Central memory CD4-positive, alpha-beta T cell (primary cell): ENCODE results near the gene PLXNA2.

ENCODE experiments used
- DNase-seq: peaks from one replicate; pipeline ENCODE4 v3.0.0; 2022

The PLXNA2 gene

DNA sequence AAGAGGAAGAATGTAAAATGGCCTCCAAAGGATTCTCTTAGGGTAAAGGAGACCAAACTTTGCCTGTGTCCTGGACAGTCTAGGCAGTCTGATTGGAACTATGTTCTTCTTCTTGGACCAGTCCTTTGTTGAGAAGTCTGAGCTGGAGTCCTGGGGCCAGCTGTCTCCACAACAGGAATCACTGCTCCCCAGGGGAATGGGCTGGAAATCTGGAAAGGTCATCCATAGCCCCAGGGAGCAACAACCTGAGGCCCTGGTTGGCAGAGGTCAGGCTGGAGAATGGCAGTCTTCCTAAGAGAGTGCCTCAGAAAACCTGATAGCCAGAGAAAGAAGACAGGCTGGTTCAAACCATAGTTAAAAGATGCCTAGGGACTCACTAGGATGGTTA is 68.7 kb downstream of the PLXNA2 start:
- no peak for DNase-seq

DNA sequence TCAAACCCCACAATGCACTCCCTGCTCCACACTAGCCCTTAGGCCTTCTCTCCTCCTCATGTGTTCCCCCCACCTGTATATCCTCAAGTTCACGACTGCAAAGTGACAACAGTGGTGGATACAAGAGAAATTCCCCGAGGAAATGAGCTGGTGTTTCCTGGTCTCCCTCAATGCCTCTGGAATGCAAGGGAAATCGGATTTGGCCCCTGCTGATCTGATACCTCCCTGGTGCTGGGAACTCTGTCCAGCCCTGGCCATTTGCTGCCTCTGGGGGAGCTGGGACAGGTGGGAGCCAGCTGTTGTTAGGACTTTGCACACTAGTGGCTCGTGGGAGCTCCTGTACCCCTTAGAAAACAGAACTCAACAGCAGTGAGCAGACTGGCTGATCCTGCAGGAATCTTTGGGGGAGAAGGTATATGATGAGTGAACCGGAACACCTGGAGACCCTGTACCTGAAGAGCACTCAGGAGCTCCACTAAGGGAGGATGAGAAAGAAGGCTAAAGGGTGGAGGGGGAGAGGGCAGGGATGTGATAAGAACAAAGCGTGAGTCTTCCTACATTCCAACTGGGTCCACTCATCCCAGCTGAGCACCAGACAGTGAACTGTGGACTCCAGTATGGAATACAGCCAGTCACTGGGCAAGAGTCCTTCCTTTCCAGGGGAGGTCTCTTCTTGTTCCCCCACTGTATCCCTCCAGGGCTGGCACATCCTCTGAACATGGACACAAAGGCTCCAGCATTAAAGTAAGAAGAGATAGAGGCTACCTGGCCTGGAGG is 69.3 kb downstream of the PLXNA2 start:
- DNase-seq: no peak

DNA sequence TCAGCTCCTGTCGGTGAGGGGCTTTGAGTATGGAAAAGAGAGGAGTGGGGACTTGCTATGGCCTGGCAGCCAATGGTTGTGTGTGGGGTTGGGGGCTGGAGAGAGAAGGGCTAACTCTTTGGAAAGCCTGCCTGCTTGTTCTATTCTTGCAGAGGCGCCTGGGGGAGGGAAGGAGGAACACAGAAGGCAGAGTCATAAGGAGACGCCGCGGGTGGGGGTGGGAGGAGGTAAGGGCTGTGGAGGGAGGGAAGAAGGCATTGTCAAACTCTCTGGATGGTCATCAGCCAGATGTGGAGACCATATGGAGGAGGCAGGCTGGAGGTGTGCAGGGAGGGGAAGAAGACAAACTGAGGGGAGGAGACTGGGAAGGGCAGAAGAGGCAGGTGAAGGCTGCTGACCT is 70.0 kb downstream of the PLXNA2 start:
- no peak for DNase-seq

DNA sequence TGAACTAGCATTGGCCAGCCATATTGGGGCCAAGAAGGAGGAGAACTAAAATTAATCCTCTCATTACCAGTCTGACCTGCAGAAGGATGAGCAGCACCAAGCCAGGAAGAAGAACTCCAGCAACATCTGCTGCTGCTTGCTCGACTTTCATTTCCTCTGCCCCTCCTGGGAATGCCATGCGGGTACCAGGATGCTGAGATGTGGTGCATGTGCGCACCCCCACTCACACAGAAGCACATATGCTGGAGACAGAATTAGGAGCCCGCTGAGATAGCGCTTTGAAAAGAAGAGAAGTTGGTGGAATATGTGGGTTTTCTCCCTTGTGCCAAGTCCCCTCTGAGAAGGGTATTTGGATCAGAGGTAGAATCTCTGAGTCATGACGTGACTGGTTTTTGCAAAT is 70.4 kb downstream of the PLXNA2 start:
- no peak for DNase-seq

DNA sequence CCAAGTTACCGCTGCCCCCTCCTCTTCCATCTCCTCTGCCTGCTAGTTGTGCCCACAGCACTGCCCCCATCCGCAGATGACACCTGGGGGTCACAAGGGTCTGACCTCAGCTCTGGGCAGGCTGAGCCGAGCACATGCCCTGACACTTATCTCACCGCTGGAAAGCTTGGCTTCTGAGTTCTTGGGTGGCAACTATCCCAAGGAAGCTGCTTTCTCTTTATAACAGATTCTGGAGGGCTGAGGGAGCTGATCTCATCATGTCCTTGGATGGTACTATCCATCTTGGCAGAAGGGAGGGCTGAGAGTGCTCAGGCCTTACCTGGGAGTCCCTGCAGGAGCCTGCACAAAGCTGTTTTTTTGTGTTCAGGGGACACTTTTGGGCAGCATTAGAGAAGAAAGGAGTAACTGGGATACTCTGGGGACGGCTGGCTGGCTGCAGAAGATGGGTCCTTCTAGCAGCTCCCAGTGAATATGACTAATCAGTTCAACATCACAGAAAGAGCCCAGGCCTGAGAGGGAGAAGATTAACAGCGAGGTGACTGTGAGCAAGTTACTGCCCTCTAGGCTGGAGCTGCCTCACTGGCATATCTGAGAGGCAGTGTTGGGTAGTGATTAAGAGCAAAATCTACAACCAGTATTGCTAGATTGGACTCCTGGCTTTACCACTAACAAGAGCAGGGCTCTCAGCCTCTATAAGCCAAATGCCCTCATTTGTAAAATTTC is 71.6 kb downstream of the PLXNA2 start:
- DNase-seq: no peak

DNA sequence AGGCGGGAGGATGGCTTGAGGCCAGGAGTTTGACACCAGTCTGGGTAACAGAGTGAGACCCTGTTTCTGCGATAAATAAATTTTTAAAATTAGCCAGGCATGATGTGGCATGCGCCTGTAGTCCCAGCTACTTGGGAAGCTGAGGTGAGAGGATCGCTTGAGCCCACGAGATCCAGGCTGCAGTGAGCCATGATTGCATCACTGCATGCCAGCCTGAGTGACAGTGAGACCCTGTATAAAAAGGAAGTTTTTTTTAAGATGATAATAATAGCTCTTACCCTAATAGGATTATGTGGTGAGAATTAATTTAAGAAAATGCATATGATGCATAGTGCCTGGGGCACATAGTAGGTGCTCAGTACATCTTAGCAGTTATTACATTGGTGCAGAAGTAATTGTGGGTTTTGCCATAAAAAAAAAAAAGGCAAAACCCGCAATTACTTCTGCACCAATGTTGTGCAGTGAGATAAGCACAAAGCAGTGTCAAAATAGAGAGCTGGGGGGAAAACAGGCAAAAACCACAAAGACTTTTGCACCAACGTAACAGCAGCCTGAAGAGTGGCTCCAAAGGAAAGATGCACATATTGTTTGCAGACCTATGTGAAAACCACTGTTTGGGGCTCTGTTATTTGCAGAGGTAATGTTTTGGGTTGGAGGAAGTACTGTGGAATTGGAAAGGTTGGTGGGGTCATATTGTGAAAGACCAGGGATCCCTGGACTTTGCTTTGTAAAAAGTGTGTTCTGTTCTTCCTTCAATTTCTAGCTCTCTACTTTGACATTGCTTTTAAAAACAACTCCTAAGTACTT is 72.4 kb downstream of the PLXNA2 start:
- no peak for DNase-seq

DNA sequence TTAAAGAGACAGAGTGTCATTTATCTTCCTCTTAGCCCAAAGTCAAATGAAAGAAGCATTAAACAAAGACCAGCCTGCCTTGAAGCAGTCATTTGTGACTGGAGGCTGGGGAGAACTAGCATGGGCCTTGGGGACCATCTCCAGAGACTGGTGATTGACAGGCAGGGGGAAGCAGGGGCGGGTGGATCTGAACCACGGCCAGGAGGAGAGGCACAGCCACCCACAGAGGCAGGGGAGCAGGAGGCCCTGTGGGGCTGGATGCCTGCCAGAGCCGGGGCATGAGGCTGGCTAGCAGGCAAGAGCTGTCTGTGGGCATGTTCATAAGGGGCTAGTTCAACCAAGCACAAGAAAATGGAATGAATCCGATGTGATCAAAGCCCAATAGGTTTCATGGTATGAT is 73.9 kb downstream of the PLXNA2 start:
- no peak for DNase-seq

DNA sequence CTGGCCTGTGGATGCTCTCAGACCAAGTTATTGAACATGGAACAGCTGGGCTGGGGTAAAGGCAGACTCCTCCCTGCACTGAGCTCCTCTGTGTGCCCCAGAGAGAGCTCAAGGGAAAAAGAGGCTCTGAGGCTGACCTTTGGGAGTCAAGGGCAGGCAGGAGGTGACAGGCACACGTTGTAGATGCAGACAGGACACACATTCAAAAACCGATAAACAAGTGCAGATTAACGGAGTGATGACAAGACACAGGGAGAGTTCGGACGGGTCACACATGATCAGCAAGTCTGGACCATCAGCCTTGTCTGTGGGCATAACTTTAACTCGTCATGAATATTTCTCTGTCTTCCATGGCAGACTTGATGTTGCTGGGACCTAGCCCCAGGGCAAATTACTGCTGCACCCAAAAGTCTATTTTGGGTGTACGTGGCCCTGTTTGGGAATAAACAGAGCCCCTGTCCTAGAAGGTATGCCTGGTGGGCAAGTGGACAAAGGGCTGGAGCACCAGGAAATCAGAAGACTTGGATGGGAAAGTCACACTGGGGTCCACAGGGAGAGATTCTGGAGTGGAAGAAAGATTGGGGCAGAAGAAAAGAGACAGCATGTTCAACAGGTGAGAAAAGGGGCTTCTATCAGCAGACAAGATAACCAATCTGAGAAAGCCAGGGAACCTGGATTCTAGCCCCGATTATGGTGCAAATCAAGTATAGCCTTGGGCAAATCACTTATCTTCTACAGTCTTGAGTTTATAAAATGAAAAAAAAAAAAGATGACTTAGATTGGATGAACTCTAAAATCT is 74.9 kb downstream of the PLXNA2 start:
- no peak for DNase-seq

DNA sequence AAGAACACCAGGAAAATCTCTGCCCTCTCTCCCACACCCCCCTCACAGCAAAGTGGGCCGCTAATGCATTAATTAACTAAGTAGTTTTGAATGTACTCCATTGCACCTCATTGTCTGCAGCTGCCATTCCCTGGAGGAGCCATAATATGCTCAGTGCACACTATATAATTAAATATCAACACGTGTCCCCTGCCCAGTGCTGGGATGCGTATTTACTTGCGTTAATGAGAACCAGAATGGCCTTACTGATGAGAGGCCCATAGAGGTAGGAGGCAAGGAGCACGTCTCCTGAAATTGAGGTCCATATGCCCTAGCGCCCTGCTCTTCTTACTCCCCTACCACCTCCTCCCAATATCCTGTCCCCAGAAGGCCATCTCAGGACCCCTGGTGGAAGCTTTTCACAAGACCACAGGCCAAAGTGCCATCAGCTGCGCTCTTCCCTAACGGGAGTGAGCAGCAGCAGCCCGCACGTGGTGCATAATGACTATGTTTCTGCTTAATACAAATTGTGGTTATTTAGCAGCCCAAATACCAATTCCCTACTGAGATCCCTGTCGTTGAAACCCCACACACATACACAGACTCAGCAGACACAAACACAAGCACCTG is 76.8 kb downstream of the PLXNA2 start:
- no peak for DNase-seq

DNA sequence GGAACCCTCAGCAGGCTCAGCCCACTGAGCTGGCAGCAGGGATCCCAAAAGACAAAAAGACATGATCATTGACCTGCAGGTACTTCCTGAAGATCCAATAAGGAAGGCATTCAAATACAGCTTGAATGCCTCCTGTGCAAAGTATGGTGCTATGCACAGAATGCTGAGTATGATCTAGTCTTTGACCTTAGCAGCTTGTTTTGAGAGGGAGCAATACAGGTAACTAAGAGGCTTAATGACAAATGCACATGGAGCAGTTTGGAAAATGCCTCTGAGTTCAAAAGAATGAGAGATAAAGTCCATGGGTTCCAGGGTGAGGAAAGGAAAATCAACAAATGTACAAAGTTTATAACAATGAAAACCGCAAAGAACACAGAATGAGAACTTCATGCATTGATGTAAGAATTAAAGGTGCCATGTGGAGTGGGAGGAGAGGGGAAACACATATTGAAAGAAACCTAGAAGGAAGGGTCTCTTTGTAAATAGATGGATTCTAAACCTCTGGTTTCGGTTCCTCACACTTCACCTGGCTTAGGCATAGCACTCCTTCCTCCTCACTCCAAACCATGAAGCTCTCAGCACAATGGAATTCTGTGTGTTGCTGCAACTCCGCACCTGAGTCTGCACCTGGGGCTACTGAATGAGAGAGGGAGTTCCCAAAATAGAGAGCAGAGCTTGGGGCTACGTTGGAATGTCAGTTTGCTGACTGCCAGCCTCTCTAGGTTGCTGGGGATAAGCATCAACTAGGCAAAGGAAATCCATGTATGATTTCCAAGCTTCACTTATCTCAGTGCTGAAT is 77.6 kb downstream of the PLXNA2 start:
- DNase-seq: no peak

DNA sequence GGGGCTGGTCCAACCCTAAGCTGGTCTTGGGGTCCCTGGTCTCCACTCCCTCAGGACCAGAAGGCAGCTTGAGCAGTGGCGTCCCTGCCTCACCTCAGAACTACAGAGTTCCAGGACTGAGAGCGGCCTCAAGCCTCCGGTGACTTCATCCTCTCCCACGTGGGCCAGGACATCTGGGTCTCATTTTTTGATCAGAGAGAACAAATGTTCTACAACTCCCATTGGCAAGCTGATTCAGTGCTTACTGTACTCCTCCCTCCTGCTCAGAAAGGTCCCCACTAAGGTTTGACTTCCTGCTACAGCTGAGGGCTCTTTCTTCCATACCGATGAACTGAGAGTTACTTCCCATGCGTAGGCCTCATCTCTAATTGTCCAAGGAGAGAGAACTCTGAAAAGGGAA is 78.5 kb downstream of the PLXNA2 start:
- DNase-seq: no peak

DNA sequence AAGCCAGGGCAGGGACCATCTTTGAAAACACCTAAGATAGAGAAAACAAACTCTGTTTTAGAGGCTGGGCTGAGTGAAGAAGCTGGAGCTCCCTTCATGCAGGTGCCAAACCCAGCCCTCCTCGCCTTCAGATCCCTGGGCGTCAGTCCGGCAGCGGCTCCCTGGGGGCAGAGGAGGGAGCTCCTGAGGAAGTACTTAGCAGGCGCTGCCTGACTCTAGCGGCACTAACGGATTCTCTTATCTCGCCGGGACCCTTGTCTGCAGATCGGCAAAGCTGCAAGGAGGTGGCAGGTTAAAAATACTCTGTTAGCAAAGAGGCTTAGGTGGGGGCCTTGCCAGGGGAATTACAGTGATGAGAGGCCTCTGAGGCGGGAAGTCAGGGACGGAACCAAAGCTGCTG is 79.6 kb downstream of the PLXNA2 start:
- no peak for DNase-seq

DNA sequence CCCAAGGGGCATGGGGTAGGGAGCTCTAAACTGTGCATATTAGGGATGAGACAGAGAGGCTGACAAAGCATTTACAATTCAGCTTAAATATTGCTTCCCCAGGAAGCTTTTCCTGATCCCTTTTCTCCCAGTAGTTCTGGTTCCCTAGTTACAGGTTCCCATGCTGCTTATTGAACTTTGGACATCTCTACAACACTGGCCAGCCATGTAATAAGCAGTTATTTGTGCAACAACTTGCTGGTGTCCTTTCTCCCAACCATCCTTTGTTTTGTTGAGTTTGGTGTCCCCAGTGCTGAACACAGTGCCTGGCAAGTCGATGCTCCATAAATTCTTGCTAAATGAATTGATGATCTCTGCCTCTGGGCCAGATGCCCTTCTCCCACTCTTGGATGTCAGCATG is 80.6 kb downstream of the PLXNA2 start:
- no peak for DNase-seq

DNA sequence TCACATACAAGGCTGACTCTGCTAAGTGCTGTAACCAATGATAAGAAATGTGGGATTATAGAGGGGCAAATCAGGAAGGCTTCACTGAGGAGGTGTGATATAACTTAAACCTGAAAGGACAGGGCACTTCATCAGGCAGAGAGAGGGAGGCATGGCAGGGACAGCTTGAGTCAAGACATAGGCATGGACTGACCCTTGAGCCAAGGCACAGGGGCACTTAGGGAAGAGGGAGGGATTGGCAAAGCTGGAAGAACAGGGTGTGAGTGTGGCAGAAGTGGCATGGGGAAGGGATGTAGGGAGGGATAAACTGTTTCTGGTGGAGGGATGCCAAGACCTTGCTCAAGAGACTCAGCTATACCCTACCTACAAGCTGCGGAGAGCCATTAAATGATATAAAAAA is 81.3 kb downstream of the PLXNA2 start:
- no peak for DNase-seq

DNA sequence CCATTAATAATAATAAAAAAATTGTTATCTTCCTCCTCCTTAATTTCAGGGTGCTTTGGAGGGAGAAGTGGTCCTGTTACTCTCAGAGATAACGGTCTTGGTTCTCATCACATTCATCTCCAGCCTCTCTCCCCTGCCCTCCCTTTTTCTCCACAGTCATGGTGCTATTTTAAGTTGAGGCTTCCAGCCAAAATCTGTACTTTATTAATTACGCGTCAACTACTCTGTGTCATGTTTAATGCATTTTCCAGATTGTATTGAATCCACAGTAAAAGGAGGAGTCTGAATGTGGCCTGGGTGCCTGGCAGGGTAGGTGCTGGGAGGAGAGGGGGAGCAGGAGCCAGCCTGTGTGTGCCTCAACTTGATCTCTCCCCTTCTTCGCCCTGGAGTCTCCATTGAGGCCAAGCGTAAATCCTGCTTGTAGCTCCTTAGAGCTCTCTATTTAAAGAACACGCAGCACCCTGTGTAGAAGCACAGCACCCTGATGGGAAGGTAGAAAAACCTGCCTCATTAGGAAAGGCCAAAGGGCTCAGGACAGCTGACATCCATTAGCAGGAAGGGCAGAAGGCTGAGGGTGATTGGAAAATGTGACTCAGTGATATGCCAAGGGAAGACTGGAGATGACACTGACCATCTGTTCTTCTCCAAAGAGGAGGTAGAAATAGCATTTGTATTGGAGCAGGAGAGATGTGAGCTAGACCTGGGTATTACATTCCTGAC is 82.4 kb downstream of the PLXNA2 start:
- DNase-seq: no peak

DNA sequence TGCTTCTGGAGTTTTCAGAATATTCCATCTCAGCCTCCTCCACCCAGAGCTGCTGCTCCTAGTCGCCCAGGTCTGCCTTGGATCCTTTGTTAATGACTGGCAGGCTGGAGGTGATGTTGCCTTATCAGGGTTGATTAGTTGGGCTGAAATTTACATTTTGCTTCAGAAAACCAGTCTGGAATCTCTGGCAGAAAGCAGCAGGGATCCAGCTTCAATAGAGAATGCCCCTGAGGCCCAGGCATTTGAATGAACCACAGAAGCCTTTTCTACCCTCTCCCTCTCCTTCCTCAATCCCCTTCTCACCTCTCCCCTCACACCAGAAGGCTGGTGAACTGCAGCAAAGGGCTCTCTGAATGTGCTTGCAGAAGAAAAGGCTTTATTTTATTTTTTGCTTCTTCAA is 83.2 kb downstream of the PLXNA2 start:
- DNase-seq: no peak

DNA sequence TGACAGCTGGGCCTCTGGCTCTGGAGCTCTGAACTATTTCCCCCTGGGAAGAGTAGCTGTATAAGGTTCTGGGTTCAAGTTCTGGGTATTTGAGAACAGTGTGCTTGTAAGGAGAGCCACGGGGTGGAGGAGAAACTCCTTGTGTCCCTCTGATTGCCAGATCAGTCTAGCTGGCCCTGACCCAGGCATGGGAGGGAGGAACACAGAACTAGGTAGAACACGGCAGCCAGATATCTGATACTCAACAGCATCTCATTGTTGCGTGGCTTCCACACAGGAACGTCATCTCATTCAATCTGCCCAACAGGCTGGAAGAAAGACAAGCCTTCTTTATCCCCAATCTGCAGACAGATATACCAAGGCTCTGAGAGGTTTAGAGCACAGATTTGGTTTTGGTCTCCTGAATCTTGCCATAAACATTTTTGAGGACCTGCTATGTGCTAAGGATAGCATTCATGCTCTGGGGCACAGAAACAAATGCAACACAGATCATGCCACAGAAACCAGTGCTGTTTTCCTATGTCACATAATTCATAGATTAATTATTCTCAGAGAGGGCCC is 83.8 kb downstream of the PLXNA2 start:
- no peak for DNase-seq

DNA sequence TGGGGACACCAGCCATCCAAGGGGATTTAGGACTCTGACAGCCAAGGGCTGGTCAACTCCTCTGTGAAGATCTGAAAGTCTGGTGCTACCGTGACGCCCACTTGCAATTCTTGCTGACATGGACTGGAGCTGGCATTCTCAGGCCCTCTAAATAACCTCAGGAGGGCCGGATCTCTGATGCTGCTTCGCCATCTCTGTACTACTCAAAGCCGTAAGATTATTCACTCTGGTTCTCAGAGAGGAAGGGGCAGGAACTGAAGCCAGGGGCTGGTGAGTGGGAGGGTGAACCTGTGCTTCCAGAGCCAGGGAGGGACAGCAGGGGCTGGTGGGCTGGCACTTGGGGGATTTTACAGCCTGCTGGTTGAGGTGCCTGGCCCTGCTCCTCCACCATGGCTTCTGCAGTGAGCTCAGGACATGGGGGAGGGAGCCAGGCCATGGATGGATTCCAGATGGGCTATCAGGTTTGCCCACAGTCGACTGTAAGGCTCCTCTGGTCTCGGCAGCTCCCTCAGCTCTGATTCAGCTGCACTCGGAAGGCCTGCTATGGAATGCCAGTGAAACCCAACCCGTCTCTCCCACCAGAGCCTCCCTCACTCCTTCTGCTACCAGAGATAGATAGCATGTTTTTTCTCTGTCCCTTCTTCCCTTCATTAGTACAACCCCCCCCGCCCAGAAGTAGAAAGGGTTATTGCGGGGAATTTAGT is 84.5 kb downstream of the PLXNA2 start:
- DNase-seq: no peak

DNA sequence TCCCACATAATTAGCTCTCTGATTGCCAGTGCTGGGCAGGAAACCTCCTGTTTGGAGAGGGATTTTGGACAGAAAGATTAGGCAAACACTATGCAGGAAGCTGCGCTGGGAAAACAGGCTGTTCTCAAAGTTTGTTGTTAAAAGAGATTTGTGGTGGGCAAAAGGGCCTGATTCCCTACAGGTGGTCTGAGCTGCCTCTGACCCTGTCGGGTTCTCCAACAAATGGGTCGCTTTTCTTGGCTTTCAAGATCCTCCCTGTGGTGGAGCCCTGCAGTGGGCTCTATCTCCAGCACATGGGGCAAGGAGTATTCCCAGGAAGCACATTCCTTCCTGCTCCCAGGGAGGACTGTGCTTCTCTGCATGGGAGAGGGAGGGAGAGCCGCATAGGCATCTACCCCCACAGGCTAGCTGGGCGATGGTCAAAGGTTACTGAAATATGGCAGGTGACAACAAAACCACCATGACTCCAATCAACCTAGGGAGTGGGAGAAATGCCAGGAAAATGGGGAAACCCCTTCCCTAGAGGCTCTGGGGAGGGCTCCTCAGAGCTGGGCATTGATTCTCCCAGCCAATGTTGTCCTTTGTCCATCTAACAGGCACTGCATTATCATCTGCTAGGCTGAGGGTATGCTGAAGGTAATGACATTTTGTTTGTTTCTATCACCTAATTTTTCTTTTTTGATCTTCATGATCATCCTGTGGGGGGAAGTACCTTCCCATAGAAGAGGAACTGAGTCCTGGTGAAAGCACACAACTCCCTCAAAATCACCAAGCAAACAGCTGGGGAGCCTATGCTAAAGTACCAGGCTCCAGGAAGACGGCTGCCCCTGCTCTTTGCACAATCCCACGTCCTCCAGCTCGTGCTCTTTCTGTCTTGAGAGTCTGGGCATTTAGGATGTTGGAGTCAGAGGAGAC is 85.3 kb downstream of the PLXNA2 start:
- DNase-seq: no peak
